HG02943 (cell line): ENCODE measurements around the gene DPP7.
"Not testable (repeated sequence)": the region's sequence is repeated elsewhere in the genome, so short reads cannot be mapped to it uniquely, and the experiment has no call there.

Source experiments
- ATAC-seq: cut with Tn5 transposase; IDR thresholded peaks from one replicate; pipeline ENCODE4 v1.9.1; 2021; ENCODE audit warnings: mild to moderate bottlenecking, low read depth, moderate library complexity; ENCODE audit not compliant: unreplicated experiment

The DPP7 gene

DNA sequence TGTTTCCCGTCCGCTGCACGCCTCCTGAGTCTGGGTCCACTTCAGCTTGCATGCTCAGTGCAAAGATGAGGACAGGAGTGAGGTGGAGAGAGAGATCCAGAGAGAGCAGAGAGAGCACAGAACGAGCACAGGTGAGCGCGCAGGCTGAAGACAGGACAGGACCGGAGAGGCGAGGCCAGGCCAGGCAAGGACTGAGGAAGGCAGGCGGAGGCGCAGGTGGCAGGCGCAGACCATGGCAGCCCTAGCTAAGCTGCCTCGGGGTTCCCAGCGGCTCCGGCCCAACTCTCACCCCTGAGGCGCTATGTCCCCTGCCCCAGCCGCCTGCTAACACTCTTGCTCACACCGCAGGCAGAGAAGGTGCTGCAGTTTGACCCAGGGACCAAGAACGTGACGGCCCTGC is 34.1 kb upstream of the DPP7 start:
- no peak for ATAC-seq

GRCh38 chr9:137148242-137148641 is 33.7 kb upstream of the DPP7 start:
- no peak for ATAC-seq

GRCh38 chr9:137147793-137148160 is 33.2 kb upstream of the DPP7 start:
- no peak for ATAC-seq

DNA sequence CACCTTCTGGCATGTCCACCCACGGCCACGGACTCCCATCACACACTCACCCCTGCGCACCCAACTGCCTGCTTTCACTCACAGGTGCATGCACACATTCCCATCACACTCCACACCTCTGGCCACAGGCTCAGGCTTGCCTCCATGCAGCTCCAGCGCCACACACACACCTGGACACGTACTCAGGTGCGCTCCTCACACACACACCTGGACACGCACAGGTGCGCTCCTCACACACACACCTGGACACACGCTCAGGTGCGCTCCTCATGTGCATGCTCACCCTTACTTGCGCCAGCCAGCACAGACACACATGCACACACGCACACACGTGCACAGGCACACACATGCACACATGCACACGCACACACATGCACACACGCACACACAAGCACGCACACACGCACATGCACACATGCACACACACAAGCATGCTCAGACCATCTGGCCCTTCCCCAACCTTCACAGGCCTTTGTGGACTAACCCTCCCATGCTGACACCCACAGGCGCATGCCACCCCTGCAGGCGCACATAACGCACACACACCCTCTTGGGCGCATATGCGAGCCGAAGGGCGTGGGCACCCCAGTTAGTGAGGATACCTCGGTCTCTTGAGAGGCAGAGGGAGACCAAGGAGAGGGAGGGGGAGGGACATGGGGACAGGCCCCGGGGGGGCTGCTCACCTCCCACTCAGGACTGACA is 32.7 kb upstream of the DPP7 start:
- ATAC-seq: no peak

- ATAC-seq: no peak
Observed at GRCh38 chr9:137146527-137146918, 32.0 kb upstream of the DPP7 start.

GRCh38 chr9:137145731-137146526 is 31.4 kb upstream of the DPP7 start:
- no peak for ATAC-seq

DNA sequence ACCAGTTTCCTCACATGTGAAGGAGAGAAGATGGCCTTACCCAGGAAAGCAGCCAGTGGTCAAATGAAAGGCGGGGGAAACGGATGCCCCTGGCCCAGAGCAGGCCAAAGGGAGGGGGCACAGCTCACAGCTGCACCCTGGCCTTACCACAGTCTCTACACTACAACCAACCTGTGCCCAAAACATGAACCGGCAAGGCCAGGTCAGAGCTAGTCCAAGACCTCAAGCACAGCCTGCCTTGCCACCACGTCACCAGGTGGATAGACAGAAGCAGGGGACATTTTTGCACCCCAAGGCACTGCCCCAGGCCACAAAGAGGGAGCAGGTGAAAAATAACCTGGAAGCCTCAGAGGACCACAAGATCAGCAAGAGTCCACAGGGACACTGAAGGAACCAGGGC is 28.9 kb upstream of the DPP7 start:
- ATAC-seq: no peak

GRCh38 chr9:137141976-137142936 is 27.7 kb upstream of the DPP7 start:
- no peak for ATAC-seq

DNA sequence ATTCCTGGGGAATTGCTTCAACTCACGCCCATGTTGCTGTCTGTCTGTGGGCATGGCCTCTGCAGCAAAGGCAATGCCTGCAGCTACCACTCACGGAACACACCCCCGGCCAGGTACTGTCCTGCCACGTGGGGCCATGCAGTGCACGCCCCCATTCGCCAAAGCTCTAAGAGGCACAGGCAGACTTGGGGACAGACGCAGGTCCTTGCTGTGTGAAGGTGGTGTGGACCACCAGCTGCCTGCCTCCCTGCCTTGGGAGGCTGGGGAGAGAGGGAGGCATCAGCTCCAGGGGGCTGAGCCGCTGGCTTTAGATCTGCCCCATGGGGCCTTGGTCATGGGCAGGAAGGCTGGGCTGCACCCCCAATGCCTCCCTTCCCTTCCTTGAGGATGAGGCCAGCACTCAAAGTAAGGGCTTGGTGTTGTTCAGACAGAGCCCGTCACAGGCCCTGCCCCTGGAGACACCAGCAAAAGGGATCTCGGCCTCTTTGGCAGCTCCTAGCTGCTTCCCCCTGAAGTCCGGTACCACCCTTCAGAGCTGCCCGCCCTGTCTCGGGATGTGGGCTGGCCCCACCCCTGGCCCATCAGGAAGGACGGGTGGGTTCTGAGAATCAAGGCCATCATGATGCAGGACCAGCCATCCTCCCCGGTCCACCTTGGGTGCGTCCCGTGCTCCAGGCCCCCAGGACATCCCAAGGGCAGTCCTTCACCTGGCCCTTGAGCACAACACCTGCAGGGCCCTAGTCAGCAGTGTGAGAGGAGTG is 26.7 kb upstream of the DPP7 start:
- no peak for ATAC-seq

GRCh38 chr9:137140151-137141012 is 25.8 kb upstream of the DPP7 start:
- no peak for ATAC-seq

DNA sequence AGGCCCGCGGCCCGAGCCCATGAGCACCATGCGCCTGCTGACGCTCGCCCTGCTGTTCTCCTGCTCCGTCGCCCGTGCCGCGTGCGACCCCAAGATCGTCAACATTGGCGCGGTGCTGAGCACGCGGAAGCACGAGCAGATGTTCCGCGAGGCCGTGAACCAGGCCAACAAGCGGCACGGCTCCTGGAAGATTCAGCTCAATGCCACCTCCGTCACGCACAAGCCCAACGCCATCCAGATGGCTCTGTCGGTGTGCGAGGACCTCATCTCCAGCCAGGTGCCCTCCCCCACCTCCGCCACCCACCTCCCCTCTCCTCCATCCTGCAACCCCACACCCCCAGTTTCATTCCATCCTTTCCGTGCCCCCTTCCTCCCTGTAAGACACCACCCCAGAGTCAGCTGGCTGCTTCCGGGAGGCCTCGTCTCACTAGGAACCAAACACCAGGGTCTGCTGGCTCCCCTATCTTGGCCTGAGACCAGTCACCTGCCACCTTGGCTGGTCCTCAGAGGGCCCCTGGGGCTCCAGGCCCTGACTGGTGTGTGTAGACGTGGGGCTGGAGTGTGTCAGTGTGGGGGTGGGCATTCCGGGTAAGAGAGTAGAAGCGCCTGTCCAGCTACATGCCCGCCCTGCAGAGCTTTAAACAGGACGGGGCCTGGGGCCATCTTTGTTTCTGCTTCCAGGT is 25.1 kb upstream of the DPP7 start:
- no peak for ATAC-seq

- no peak for ATAC-seq
Observed at GRCh38 chr9:137138722-137139467, 24.4 kb upstream of the DPP7 start, which contains the start of gene GRIN1. Gene GRIN1 (plus strand): TSS chr9:137139154. CDS start chr9:137139487, 333 bp downstream.

GRCh38 chr9:137138058-137138721 is 23.7 kb upstream of the DPP7 start:
- no peak for ATAC-seq

- no peak for ATAC-seq
Observed at GRCh38 chr9:137136881-137137607, 22.5 kb upstream of the DPP7 start.

- no peak for ATAC-seq
Observed at GRCh38 chr9:137136261-137136880, 21.8 kb upstream of the DPP7 start.

DNA sequence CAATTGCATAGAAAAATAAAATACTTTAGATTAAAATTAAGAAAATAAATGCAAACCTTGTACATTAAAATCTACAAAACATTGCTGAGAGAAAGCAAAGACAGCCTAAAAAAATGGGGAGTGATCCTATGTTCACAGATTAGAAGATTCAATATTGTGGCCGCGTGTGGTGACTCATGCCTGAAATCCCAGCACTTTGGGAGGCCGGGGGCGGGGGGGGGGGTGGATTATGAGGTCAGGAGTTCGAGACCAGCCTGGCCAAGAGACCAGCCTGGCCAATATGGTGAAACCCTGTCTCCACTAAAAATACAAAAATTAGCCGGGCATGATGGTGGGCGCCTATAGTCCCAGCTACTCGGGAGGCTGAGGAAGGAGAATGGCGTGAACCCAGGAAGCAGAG is 20.6 kb upstream of the DPP7 start:
- ATAC-seq: not testable (repeated sequence)
